D721Med (cell line): ENCODE data around the gene S100A13.
"Not testable (repeated sequence)": the region's sequence is repeated elsewhere in the genome, so short reads cannot be mapped to it uniquely, and the experiment has no call there.

Source experiments
- DNase-seq: peaks from one replicate; pipeline ENCODE4 v3.0.0; 2011; ENCODE audit warnings: low spot score; ENCODE audit not compliant: insufficient read length
- FAIRE-seq: peaks from 2 replicates; lab custom pipeline; 2011; peaks lifted over from hg19 to GRCh38; lab: Jason Lieb, UNC
- CTCF ChIP-seq: IDR thresholded peaks from 2 replicates; pipeline ENCODE4 v1.5.1; 2012; ENCODE audit warnings: mild to moderate bottlenecking, control low read depth; ENCODE audit not compliant: insufficient read depth; ENCODE audit errors: missing control alignments

Gene S100A13

DNA sequence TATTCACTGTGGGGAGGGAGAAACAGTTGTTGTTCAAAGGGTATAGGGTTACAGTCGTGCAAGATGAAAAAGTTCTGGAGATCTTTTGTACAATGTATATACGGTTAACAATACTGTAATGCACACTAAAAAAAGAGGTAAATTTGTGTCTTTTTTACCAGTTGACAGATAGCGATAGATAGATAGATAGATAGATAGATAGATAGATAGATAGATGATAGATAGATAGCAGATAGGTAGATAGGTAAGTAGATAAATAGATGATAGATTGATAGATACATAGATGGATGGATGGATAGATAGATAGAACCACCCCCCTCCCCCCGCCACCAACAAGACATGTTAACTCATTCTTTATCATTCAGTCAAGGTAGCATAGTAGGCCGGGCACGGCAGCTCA is 24.6 kb downstream of the S100A13 start:
- no peak for TF ChIP-seq CTCF
- DNase-seq = no peak
- FAIRE-seq = no peak

DNA sequence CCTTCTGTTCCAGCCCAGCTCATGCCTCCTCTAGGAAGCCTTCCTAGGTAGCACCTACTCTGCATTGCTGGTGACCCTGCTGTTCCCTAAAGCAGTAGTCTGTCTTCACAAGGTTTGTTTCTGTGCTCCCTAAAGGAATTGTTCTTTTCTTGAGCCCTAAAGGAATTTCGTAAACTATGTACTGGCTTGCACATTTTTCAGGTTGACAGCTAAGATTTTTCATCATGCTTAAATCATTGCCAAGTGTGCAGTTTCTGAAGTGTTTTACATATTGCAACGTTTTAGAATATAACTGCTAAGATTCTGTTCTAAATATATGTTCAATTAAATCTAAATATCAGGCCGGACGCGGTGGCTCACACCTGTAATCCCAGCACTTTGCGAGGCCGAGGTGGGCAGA is 27.5 kb downstream of the S100A13 start:
- no peak for TF ChIP-seq CTCF
- DNase-seq (no peak), FAIRE-seq (no peak)

- FAIRE-seq = no peak
- no peak for TF ChIP-seq CTCF
- DNase-seq = no peak
Observed at GRCh38 chr1:153598309-153599172, 28.8 kb downstream of the S100A13 start.

GRCh38 chr1:153597206-153597605 is 30.1 kb downstream of the S100A13 start:
- no peak for TF ChIP-seq CTCF
- DNase-seq (no peak), FAIRE-seq (no peak)

DNA sequence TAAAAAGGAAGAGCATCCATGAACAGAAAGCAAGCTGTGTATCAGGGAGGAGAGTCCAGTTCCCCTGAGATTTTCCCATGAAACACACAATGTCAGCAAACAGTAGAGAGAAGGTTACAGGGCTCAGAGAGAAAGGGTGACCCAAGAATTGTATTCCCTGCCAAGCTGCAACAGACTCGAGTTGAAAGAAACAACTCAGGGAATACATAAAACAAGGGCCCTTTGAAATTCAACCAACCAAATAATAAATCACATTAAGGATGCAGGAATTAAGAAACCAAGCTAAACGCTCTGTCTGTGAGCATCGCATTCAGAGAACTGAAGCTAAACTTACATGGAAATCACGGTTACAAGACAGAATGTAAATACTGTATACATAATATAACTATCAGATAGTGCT is 34.6 kb downstream of the S100A13 start:
- DNase-seq = no peak
- no peak for FAIRE-seq
- TF ChIP-seq CTCF = no peak

DNA sequence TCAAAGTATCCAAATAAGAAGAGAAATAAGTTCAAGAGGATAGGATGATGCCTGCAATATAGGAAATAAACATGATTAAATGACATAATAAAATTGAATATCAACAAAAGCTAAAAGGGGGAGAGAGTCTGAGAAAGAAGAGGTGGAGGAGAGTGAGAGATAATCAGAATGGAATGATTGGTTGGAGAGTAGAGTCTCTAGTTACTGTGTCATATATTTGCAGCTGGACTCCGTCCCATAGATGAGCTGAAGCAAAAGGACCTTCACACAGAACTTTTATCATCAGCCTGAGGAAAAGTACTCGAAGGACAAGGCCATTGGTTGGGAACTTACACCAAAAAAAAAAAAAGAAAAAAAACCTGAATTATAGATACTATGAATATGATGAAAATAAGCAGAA is 38.8 kb downstream of the S100A13 start:
- TF ChIP-seq CTCF = no peak
- DNase-seq = no peak

DNA sequence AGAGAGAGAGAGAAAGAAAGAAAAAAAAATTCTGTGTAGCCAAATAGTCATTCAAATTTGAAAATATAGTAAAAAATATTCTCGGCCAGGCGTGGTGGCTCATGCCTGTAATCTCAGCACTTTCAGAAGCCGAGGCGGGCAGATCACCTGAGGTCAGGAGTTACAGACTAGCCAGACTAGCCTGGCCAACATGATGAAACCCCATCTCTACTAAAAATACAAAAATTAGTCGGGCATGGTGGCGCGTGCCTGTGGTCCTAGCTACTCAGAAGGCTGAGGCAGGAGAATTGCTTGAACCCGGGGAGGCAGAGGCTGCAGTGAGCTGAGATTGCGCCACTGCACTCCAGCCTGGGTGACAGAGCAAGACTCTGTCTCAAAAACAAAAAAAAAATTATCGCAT is 39.3 kb downstream of the S100A13 start:
- DNase-seq, FAIRE-seq: not testable (repeated sequence)

More for the DNA sequence above, 38.8 kb downstream of the S100A13 start:
- FAIRE-seq = no peak
